ENCODE data around the gene POLN. TPM values are rescaled to one million over a fixed set of nuclear protein-coding genes. Genes with fewer than 3 reads are reported as not detected.
"Not testable (repeated sequence)": the region's sequence is repeated elsewhere in the genome, so short reads cannot be mapped to it uniquely, and the experiment has no call there.

Gene POLN
- total RNA-seq, 1 donor from 2014 or later: 7.7 TPM

DNA sequence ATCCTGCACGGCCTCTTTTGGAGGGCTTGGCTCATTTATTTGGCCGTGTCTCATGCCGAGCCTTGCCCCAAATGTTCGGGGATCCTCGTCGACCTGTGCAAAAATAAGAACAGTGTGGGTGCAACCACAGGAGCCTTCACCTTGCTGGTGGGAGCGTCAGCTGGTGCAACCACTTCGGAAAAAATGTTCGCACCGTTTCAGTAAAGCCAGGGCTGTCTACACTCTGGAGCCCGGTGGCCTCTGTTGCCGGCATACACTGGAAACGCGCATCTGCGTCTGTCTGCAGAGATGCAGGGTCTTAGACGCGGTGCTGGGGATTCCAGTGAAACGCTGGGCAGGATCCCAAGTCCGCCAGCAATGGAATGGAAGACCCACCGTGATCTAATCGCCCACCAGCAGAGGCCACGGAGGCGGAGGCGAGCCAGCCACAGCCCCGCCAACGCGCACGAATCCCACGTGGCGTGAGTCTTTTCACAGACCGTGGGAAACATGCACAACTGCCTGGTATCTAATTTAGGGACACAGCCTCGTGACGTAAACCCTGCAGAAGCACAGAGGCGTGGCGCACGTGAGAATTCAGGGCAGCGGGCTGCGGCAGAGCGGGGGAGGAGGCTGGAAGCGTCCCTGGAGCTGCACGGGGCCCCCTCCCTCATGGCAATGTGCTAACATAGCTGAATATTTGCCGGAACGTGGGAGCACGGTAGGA, 33.8 kb upstream of the POLN start:
- DNase-seq (ENCODE audit: low spot score): no peak

DNA sequence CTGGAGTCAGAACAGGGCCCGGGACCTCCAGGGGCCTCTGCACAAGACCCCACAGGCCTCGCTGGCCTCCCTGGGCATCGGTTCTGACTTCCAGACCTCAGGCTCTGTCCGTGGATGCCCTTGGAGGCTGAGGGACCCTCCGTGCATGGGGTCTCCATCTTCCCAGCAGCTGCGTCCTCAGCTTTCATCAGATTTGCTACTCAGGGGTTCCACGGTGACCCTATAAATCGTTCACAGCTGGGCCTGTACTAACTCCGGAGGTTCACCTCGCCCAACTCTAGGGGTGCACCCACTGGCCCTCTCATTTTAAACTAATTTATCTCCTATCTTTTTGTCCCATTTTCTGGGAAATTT, 33.1 kb upstream of the POLN start:
- not testable (repeated sequence) for DNase-seq (ENCODE audit: low spot score)

DNA sequence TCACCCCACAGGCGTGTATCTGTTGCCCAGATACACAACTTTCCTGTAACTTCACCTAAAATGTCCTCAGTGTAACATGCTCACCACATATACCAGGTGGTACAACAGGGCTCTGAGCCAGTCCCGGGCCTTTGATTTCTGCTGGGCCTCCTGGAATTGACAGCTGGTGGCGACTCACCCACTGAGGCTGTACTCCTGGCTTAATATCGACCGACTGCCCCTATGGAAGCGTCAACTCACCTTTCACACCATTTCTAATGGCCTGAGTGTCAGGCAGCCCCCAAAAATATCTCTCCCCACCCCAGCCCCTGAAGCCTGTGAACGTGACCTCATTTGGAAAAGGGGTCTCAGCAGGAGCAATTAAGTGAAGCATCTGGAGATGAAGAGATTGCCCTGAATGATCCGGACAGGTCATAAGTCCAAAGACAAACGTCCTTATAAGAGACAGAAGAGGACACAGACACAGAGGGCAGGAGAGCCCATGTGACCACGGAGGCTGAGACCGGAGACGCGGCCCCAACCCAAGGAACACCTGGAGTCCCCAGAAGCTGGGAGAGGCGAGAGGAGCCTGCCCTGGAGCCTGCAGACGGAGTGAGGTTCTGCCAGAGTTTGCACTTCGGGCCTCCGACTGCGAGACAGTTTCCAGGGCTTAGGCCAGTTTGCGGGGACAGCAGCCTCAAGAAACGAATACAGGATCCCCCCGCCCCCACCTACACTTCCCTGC, 32.6 kb upstream of the POLN start:
- no peak for DNase-seq (ENCODE audit: low spot score)

DNA sequence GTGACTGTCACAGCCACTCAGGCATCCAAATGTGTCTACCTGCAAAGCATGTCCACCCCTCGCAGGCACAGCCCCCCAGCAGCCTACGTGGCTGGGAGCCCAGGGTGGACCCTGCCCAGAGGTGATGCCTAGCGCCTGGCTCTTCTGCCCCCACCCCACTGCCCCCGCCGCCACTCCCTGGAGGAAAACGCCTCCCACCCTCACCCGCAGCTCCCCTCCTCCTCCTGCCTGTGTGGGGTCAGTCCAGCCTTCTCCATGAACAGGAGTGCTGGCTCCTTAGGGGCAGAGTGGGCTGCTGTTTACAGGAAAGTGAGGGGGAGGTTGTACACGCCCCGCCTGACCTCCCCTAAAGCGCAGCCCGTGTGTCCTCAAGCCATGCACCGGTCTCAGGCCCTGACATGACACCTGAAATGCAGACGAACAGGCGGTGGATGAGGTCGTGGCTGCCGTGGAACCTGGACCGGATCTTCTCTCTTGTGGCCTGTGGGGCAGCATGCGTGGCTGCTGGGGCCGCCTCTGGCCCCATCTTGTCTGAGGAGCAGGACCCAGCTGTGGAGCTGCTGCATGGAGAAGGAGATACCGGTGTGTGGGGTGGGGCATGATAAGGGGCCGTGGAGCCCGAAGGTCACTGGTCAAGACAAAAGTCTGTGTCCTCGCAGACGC, 31.9 kb upstream of the POLN start:
- no peak for DNase-seq (ENCODE audit: low spot score)

DNA sequence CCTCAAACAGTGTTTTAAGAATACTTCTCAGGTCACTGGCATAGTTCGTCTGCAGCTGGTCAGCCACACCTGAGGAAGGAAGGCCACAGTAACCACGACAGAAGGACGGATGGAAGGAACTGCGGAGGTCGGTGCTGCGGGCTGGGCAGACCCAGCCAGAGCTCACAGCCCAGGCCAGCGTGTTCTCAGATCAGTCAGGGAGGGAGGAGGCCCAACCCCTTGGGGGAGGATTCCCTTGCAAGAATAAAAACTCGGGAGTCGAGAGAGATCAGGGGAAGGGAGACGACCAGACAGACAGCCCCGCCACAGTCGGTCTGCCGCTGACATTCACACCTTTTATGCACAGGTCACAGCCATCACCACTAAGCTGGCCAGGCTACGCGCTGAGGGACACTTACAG, 31.3 kb upstream of the POLN start:
- DNase-seq (ENCODE audit: low spot score): no peak

DNA sequence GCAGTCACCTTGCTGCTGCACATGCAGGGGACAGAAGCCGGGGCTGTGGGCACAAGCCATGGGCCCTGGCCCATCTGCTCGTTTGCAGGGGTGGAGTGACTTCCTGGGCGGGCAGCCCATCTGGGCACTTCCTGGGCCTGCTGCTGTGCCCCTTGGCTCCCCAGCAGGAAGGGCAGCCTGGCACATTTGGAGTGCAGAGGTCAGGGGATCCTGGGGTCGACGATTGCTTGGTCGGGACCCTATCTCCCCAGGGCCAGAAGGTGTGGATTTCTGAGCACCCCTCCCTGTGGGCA, 30.9 kb upstream of the POLN start:
- DNase-seq (ENCODE audit: low spot score): no peak

DNA sequence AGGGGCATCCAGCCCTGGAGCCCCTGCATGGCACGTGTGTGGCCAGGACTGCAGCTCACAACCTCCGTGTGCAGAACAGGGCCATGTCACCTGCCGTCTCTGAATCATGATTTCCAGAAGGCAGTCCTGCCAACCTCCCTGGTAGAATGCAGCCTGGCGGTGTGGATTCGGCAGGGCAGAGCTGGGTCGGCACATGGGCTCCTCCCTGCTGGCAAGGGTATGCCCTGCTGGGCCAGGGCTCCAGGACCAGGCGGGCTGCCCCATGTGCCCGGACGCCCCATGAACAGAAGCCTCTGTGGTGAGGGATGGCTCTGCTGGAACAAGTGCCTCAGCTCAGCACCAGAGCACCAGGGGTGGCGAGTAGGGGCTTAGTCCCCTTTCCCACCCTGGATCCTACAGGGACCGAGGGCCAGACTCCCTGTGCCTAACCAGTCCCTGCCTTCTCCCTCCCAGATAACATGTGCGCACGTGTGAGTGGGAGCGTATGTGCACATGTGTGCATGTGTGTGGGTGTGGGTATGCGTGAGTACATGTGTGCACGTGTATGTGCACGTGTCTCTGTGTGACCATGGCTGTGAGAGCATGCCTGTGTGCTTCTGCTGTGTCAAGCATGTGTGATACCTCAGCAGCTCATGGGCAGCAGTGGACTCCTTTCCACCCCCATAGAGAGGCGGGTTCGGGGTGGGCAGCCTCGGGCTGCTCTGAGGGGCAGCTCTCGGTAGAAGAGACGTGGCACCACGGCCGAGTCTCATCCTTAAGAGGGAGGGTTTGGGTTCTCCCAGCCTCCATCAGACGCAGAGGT, 30.3 kb upstream of the POLN start:
- no peak for DNase-seq (ENCODE audit: low spot score)

DNA sequence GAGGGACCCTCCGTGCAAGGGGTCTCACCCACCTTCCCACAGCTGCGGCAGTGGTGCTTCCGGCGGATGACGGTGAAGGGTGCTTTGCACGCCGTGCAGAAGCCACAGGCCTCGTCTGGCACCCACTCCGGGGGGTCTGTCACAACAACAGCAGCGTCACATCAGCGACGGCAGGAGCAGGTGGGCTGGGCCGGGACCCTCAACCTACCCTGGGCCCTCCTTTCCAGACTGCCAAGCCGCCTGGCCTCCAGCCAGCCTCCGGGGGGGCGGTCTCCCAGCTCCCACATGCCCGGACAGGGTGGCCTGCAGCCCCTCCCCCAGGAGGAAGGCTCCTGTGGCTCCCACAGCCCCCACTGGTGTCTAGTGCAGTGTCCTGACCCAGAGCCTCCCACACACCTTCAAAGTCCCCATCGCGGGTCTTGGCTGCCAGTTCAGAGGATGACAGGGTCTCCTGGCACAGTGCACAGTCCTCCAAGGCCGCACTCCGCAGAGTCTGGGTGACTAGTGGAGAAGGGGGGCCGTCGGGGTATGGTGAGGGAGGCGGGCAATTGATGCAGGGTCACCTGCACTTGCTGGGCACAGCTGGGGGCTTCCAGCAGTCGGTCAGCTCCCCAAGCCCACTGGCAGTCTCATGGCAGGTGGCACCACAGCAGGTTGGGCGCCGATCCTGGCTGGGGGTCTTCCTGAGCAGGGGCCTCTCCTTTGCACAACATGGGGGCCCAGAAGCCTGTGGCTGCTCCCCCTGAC, 29.5 kb upstream of the POLN start:
- no peak for DNase-seq (ENCODE audit: low spot score)

DNA sequence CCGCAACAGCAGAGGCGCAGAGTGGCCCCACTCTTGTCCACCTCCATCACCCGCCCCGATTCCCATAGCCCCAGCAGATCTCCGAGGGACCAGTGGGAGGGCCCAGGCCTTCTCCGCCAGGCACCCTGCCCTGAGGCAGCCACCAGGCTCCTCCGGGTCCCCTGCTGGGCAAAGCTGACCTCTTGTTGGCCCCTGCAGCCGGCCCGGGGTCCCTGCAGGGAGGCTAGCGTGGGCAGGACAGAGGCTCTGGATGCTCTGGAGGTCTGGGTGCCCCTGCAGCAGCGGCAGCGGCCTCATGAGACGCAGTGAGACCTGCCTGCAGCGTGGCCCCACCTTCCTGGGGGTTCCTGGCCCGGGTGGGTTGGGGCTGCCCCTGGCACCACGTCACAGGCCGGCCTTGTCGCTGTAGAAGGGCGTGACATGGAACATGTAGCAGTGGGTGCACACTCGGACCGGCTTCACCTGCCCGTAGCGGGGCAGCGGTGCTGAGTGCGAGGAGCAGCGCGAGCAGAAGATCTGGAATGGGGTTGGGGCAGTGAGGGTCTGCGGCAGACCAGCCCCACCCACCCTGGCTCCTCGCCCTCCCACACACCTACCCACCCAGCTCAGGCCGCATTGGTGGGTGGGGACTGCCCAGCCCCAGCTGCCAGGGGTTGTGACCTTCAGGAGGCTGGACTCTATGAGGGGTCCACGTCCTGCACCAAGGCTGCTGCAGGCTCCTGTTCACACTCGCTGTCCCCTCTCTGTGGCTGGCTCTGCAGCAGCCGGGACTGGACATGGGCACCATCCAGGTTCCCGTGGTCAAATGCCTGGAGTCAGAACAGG, 28.6 kb upstream of the POLN start:
- DNase-seq (ENCODE audit: low spot score): no peak

DNA sequence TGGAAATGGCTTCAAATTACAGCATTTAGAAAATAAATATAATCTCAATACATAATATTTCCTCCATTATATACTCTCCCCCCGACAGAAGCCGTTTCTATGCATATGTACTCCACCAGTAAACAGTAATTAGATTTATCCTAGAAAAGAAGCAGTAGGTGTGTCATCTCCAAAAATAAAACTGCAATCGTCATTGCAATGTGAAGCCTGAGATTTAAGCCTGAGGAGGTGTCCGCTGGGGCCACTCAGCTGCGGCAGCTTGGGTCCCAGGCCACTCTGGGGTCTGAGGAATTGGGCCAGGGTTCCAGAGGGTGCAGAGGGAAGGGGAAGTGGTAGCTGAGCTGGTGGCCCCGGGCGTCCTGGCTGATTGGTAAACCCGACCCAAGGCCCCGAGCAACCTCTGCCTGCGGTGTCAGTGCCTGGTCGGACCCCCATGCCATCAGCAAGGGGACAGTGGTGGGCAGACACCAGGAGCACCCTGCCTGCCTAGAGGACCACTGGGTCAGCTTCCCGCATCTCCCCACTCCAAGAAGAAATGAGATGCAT, 27.8 kb upstream of the POLN start:
- DNase-seq (ENCODE audit: low spot score): no peak

DNA sequence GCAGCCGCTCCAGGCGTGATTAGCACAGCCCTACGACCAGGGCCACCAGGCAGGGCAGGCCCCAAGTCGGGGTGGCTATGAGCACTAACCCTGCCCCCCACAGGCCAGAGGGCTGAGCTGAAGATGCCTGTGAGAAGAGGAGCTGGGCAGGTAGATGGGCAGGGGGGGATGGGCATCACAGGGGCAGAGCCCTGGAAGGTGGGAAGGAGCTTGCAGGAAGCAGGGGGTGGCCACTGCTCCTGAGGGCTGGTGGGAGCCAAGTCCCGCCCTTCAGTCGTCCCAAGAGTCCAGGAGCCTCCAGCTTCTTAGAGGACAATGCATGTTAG, 27.2 kb upstream of the POLN start:
- no peak for DNase-seq (ENCODE audit: low spot score)

DNA sequence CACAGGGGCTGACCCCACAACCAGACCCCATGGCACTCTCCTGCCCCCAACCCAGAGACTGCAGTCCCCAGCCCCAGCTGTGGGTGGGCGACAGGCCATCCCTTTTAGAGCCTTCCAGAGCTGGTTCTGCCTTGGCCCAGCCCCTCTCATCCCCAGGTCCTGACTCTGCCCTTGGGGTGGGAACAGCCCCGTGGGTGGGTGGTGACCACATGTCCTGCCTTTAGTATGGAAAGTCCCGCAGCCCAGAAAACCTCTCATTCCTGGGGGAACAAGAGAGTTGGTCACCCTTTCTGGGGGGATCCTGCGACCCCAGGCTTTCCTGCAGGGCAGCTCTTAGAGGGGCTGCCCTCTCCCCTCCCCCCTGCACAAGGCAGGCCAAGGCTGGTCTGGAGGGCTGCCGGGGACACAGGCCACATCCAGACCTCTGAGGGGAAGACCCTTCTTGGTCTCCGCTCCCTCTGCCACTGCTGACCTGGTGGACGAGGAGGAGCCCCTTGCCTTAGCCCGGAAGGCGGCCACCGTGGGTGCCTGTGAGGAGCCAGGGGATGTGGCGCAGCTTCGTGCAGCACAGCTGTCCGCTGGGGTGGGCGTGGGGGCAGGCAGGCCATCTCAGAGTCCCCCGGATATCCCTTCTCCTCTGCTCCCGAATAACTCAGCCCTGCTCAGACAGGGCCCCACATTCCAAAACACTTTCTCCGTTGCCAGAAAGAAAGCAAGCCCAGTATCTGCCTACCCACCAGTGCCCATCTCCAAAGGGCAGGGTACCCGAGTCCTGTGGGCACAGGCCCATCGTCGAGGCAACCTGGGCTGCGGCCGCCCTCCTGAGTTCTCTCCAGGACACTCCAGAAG, 26.7 kb upstream of the POLN start:
- no peak for DNase-seq (ENCODE audit: low spot score)

DNA sequence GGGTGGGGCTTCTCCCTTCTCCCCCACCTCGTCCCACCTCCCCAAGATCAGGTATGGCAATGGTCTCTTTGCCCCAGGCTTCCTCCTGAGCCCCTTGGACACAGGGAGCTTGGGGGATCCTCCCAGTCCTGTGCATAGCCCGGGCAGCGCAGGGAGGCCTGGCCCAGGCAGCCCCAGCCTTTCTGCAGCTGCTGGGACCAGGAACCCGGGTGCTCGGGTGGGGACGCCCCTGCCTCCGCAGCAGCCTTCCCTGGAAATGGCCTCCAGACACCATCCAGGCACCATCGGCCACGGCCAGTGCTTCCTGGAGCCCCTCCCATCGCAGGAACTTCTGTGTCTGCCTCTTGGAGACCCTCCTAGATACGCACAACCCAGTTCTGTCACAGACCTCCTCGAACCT, 25.9 kb upstream of the POLN start:
- no peak for DNase-seq (ENCODE audit: low spot score)

DNA sequence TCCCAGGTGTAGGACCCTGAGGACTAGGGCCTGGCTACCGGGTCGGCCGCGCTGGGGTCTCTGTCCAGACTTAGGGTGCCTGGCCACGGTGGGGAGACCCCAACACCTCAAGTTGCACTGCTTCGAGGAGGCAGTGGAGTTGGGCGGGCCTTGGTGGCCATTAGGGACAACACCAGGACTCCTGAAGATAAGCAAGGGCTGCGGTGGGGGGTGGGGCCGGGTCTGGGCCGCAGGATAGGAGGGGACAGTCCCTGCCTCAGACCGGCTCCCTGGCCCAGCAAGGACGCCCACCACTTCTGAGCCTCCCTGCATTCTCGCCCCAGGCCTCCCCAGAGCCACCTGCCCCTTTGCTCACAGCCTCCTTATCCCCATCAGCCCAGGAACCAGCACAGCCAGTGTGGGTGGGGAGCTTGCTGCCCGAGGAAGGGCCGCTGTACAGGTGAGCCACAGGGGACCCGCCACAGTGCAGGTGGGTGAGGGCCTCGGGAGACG, 25.4 kb upstream of the POLN start:
- no peak for DNase-seq (ENCODE audit: low spot score)

DNA sequence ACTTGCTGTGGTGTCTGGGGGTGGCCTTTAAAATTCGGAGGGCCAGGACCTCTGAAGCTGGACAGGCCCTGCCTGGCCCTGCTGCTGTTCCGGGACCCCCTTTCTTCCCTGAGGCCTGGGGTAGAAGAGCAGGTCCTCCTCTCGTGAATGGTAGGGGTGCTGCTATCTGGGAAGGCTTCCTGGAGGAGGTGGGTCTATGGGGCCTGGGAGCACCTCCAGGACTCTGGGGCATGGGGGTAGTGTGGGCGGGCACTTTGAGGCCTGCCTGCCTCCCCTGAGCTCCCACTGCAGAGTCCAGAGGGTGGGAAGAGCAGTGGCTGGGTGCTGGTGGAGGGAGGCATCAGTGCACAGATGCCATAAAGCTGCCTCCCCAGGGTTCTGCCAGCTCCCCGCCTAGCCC, 24.9 kb upstream of the POLN start:
- no peak for DNase-seq (ENCODE audit: low spot score)

DNA sequence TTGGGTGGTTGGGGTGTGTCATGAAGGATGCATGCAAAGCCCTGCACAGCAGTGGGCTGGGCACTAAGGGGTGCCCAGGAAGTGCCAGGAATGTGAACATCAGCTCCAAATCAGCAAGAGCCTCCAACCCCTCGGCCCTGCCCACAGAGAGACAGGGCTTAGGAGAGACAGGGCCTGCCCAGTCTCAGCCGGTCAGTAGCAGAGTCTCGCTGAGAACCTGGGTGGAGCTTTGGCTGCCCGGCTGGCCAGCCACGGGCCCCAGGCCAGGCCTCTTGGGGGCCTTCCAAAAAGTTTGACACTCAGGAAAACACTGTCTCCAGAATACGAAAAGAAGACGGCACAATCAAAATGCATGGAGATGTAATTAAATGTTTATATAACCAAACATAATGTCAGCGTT, 24.3 kb upstream of the POLN start:
- DNase-seq (ENCODE audit: low spot score): peak; percentile 63

DNA sequence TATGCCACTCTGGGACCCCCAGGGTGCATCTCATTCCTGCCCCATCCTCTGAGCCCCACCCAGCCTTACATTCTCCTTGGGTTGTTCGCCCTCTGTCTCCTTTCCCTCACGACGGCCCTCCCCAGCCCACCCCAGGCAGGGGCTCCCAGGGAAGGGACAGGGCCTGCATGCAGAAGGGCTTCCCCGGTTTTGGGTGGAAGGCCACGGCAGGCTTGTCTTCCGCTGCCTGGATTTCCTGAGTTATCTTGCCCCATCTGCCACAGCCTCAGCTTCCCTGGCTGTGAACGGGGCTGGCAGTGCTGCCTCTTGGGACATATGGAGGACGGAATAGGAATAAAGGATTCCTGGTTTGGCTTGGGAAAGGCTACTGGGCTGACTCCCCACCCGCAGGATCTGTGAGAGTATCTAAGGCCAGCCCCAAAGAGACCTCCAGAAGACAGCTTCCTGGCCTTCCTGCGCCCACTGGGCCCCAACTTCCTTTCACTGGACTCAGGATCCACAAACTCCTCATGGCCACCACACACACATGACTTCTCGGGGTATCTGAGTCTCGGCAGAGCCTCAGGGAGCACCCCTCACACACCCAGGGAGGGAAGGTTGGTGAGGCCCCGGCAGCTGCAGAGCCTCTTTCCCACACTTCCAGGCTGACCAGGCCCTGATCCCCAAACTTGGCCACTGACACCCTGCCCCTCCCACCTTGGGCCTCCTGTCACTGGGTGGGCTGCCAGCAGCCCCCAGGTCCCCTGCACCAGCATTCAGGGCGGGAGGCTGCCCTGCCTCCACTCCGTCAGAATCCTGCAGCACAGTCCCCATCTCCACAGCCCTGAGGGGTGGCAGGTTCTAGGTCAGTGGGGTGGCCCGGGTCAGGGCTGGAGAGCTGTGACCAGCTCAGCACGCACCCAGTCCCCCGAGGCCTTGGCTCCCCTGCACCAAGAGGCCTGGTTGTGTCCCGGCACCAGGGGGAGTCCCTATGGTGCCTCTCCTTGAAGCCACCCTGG, 23.5 kb upstream of the POLN start:
- DNase-seq (ENCODE audit: low spot score): no peak

DNA sequence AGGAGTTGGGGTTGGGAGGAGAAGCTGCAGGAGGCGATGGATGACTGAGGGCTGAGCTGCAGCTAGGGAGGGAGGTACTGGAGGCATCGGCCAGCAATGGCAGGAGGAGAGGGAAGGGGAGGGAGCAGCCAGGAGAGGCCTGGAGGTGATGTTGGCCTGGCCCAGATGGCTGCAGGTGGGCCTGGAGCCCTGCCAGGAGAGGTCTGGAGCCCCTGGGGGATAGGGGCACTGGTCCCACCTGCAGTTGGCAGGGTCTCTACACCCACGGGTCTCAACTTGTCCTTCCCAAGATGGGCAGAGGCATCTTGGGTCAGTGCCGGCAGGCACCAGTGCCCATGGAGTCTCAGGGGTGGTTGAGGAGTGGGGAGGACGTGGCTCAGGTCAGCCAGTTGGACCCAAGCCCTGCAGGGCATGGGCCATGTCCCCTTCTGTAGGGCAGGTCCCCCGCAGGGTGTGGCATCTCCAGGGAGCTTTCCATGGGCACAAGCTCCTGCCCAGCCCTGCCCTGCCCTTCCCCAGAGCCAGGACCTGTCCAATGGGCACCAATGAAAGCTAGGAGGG, 22.6 kb upstream of the POLN start:
- DNase-seq (ENCODE audit: low spot score): no peak

Measured in mucosa of gallbladder (tissue), 1 donor.